ENCODE data around the gene RHBDL2.
A peak's percentile ranks its signal among the peaks of the same experiment; 100 is the strongest.
"Not testable (repeated sequence)": the region's sequence is repeated elsewhere in the genome, so short reads cannot be mapped to it uniquely, and the experiment has no call there.

RHBDL2 gene

DNA sequence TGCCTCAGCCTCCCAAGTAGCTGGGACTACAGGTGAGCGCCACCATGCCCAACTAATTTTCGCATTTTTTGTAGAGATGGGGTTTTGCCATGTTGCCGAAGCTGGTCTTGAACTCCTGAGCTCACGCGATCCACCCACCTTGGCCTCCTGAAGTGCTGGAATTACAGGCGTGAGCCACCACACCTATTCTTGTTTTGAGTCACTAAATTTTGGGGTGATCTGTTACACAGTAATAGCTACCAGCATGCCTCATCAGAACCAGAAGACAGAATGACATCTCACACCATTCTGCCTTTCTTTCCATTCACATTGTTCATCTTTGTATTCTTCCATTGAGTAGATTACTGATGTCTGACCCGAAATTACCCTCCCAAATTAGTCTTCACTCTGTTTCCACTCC is 9.1 kb downstream of the RHBDL2 start:
- DNase-seq = no peak

DNA sequence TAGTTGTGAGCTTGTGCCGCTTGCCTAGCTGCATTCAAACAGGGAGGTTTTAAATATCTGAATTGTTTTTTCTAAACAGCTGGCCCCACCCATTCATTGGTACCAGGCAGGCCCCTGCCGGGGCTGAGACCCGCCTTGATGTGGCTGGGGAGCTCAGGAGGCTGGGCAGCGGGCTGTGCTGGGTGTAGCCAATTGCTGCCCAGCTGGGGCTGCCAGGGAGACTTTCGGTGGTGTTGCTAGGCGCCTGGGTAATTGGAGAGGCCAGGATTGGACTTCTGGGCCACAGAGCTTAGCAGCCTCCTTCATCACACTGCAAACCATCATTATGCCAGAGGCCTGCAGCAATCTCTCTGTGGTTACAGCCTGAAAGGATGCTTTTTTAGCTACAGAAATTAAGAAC is 12.2 kb downstream of the RHBDL2 start:
- DNase-seq = no peak

DNA sequence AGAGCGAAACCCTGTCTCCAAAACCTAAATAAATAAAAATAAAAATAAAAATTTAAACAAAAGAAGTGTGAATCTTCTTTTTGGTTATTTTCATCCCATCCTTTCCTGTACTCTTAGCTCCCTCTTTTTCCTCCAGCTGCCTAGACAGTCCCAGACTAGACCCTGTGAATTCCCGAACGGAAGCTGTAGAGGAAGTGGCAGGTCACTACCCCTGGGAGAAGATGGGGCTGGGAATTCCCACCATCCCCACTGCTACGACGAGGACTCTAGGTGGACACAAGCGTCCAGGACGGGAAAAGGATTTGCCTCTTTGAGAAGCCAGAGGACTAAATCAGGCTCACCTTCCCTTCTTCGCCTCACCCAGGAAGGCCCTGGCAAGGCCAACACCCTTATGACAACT is 12.6 kb downstream of the RHBDL2 start:
- no peak for DNase-seq

DNA sequence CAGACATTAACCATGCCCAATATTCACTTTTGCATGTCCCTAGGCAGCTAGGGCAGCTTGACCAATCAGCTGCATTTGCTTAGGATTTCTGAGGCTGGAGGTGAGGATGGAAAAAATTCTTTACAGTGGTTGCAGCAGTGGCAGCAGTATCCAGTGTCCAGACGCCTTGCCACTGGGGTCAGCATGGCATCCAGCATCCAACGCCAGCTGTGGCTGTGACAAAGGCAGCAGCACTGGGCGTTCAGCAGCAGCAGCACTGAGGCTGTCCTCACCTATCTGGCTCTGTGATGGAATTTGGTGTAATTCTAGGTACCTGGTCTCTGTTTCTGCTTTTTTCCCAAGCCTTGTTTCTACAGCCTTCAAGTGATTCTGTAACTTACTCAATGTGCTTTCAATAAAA is 15.5 kb downstream of the RHBDL2 start:
- no peak for DNase-seq

DNA sequence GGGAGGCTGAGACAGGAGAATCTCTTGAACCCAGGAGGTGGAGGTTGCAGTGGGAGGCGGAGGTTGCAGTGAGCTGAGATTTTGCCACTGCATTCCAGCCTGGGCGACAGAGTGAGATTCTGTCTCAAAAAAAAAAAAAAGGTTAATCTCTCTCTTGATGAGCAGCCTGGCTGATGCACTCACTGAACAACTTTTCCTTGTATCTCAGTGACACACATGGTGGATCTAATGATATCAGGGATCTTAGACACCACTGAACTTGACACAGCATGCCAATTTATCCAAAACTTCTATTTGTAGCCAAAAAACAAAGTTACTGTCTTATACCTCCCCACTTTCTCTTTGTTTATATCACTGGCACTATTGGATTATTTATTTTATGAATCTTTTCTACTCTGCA is 16.2 kb downstream of the RHBDL2 start:
- no peak for DNase-seq

DNA sequence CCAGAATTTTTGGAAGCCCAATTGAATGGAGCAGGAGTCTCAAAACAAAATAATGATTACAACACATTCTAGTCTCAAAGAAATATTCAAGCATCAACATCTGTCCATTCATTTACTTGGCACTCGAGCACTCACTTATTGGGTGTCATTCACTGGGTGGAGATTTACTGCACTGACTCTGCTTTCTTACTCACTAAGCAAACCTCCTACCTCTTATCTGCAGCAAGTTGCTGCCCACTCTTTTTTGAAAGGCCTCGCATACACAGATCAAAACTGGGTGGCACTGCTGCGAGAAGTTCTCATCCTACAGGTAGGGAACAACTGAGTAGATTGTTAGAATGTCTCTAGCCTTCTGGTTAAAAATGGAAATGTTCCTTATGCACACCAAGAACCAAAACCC is 18.0 kb downstream of the RHBDL2 start:
- no peak for DNase-seq

DNA sequence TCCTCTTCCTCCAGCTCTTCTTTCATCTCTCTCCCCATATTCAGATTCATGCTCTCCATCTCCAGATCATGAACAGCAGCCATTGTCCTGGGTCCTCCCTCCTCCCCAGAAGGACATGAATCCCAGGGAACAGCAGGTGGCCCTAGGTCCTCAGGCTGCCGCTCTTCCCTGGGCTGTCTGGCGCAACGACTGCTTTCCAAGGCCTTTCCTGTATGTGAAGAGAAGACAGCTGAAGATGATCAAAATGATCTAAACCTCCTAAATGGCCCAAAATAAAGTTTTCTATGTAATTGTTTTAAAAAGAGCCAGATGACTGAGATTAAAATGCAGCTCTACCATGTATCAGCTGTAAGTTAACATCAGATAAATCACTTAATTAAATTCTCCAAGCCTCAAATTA is 22.5 kb downstream of the RHBDL2 start:
- DNase-seq = no peak

DNA sequence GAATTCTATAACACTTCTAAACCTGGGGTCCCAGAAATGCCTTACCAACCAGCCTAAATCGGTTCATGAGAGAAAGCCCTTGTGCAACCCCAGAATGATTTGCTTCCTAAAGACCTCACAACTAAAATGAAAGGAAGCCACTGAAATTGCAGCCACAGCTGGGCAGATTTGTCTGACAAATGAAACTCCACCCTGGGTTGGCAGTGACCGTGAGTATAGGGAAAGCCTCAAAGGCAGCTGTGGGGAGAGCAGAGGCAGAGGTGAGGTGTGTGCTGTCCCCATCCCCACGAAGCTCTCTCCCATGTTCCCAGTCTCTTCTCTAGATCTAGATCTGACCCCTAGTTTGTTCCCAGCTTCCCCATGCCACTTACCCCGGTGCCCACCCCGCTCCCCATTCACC is 23.1 kb downstream of the RHBDL2 start:
- DNase-seq = no peak

DNA sequence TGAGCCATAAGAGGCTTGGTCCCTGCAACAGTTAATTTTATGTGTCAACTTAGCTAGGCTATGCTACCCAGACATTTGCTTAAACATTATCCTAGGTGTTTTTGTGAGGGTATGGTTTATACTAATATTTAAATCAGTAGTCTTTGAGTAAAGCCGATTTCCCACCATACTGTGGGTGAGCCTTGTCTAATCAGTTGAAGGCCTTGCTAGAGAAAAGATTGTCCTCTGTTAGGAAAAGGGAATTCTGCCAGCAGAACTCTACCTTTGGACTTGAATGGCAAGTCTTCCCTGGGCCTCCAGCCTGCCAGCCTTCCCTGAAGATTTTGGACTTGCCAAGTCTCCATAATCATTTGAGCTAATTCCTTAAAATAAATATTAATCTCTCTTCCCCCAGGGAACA is 23.9 kb downstream of the RHBDL2 start:
- no peak for DNase-seq

DNA sequence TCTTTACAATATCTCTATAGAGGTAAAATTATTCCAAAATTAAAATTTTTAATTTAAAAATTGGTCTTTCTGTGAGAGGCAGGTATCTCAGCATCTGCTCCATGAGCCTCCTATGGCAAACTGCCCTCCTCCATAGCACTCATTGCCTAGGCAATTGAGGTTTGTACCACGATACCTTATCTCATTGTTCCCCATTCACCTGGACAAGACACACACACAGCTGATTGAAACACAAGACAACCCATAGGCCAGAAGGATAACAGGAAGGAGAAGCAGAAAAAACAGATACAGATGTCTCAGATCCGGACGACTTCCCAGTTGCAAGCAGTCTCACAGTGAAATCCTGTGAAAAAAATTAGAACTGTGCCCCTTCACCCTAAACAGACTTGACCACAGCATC is 24.3 kb downstream of the RHBDL2 start:
- DNase-seq = no peak

DNA sequence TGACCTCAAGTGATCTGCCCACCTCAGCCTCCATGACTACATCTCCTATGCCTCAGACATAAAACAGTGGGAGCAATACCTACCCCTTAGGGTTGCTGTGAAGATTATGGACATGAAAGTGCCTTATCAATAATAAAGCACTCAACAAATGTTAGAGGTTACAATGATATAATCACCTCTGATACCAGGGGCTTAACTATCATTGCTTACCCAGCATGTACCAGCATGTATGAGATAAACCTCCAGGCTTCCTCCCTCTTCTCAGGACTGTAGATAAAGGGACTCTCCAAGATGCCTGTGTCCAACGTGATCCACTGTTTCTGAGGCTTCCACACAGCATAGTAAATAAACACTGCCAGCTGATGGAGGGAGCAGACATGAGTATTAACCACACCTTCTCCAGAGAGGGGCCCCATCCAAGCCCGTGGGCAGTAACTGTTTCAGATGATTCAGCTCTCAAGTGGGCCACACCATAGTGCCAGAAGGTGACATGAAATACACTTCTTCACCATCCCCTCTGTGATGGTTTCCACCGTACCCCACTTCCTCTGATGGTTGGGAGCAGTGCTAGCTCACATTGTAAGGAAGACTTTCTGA is 26.2 kb downstream of the RHBDL2 start:
- DNase-seq = no peak

DNA sequence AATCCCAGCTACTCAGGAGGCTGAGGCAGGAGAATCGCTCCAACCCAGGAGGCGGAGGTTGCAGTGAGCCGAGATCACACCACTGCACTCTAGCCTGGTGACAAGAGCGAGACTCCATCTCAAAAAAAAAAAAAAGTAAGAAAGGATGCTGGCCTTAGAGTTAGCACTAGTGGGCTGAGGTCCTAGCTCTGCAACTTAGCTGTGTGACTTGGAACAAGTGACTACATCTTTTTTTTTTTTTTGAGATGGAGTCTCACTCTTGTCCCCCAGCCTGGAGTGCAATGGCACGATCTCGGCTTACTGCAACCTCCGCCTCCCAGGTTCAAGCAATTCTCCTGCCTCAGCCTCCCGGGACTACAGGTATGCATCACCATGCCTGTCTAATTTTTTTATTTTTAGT is 26.7 kb downstream of the RHBDL2 start:
- DNase-seq = not testable (repeated sequence)

DNA sequence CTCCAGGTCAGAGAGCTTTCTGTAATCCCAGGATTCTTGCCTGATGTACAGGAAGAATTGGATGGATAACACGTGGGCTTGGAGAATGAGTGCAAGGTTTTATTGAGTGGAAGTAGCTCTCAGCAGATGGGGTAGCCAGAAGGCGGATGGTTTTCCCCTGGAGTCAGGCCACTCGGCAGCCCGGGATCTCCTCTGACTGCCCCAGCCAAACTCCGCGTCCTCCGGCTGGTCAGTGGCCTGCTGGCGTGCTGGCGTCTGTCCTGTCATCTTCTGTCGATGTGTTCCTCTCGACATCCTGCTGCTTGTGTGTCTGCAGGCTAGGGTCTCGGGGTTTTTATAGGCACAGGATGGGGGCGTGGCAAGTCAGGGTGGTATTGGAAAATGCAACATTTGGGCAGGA is 32.8 kb downstream of the RHBDL2 start:
- DNase-seq = no peak

DNA sequence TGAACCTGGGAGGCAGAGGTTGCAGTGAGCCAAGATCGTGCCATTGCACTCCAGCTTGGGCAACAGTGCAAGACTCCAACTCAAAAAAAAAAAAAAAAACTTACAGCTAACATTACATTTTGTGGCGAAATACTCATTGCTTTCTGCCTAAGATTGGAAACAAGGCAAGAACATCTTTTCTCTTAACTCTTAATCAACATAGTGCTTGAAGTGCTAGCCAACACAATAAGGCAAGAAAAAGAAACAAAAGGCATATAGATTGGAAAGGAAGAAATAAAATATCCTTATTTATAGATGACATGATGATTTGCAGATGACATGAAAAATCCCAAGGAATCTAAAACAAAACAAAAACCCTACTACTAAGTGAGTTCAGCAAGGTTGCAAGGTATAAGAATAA is 35.6 kb downstream of the RHBDL2 start:
- no peak for DNase-seq

DNA sequence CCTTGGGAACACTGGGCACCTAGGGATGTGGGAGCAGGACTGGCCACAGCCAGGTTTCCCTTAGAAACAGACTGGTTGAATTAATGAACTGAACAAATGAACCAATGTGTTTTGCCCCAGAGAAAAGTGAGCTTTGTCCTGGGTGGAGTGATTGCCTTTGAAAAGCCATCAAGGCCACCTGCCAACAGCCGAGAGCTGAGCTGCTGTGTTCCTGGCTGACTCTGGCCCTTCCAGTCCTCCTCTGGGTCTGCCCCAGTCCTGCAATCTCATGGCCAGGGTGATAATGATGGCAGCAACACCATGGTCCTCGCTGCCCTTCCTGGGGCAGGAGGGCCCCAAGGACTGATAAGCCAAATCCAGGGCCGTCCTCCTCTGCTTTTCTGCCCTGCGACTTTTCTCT is 42.1 kb downstream of the RHBDL2 start:
- no peak for DNase-seq

DNA sequence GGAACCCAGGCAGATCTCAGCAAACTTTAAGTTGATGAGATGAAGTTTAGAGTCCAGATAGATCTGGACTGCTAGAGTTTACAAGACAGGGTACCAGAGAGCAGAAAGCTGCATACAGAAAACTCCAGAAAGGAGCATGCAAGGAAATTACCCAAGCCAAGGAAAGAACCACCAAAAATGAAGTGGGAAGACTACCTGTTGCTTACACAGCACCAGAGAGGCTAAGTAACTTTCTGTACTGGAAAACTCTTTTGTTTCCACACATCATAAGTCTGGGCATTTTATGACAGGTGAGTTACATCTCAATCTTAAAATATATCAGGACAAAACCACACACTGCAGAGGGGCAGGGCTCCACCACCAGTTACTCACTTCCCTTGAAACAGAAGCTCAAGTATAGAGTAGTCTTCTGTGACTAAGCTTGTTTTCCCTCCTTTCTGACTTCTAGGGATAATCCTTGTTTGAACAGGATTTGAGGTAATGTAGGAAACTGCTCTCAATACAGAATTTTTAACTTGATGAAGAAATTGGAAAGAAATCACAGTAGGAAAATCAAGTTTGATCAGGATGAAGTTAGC is 42.9 kb downstream of the RHBDL2 start:
- no peak for DNase-seq

DNA sequence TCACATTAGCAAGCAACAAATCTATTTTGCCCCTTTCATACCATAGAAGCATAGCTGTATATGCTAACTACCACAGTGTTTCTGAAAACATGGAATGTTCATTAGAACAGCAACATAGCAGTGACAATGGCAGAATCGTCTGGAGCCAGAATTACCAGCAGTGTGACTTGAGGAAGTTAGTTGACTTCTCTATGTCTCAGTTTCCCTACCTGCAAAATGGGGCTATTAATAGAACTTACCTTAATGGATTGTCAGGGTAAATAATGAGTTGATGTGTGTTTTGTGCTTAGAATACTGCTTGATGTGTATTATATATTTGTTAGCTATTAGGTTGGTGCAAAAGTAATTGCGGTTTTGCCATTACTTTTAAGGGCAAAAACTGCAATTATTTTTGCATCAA is 45.5 kb downstream of the RHBDL2 start:
- DNase-seq = no peak

DNA sequence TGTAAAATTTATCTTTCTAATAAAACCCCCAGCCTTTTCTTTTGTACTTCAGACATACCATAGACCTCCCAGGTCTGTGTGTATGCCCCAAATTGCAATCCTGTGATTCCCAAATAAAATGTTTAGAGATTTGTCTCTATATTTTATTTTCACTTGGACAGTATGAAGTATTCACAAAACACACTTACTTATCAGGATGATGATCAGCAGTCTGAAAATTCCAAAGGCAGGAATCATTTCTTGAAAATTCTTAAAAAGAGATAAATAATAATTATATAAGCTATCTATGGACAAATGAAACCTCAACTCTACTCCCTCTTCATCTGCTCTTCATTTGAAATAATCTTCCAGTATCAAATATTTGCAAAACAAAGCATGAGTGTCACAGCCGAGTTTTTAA is 48.7 kb downstream of the RHBDL2 start:
- no peak for DNase-seq

DNA sequence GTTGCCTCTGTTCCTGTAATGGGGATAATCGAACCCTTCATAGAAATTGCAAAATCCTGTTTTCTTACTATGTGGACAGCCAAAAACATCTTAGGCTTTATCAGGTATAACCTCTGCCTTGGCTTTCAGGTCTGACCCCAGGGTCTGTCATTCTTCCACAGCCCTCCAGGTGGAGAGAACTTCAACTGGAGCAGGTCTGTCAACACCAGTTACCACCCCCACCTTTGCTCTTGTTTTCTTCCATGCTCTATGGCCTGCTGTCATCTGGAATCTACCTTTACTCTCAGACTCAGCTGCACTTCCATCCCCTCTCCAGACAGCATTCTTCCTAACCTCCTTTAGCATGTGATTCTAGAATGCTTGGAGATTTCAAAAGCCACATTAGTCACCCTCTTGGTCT is 49.9 kb downstream of the RHBDL2 start:
- DNase-seq = peak; percentile 10

DNA sequence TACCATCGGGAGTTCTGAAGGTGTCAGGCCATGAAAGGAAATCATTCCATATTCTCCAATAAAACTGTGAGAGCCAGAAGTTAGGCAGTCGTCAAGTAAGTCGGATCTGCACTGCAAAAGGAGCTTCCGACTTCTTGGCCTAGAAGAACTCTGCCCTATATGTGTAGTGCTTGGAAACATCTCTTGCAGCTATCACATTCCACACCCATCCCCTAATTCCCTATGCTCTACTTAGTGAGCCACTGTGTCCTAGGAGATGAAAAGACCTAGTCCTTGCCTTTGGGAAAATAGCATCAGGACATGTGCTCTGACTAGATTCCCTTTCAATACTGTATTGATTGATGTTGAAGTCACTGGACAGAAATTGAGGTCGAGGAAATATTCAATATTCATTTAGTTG is 52.0 kb downstream of the RHBDL2 start:
- DNase-seq = no peak

DNA sequence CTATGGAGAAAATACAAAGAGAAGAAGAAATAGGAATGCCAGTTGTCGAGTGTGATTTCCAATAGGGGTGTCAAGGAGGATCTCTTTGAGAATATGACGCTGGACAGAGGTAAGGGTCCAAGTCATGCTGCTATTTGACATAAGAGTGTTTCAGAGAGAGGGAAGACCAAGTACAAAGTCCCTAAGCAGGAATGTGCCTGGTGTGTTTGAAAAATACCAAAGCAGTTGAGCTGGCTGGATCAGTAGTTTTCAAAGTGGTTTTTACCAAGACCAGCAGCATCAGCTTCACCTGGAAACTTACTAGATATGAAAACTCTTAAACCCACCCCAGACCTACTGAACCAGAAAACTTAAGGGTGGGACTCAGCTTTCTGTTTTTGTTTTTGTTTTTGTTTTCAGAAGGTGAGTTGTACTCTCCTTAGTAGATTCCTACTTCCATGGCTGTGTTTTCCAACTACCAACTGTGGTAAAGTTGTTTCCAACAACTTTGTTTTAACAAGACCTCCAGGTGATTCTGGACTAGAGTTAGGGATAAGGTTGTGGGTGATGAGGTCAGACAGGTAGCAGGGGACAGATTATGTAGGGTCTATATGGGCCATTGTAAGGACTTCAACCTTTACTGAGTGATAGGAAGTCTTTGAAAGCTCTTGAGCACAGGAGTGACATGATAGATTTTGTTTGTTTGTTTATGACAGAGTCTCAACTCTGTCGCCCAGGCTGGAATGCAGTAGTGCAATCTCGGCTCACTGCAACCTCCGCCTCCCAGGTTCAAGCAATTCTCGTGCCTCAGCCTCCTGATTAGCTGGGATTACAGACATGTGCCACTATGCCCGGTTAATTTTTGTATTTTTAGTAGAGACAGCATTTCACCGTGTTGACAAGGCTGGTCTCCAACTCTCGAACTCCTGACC is 53.0 kb downstream of the RHBDL2 start:
- no peak for DNase-seq

DNA sequence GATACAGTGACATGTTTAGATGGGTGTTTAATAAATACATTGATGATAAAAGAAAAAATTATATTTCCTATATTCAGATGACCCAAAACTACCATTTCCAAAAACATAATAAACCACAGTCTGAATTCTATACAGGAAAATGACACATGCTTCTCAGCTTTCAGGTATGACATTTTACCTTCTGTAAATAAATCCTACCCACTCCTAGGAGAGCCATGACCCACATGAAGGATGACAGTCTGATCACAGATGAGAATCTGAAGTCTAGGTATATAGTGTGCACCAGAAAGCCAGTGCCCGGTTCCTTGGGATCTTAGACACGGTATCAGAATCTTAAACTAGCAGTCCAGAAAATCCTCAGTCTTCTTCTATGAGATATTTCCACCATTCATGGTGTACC is 56.5 kb downstream of the RHBDL2 start:
- no peak for DNase-seq

DNA sequence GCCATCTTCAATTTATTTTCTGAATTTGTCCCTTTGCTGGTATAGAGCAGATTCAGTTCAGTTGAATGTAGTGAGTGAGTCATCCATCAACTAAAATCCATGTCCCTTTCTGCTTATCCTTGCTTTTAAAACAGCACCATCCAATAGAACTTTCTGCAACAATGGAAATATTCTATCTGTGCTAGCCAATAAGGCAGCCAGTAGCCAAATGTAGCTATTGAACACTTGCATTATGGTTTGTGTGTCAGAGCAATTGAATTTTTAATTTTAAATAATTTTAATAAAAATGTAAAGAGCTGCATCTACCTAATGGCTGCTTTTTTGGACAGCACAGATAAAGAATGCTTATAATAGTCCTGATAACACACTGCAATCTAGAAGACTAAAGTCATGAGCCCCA is 60.1 kb downstream of the RHBDL2 start, which contains the start of gene GJA9:
Gene GJA9 (minus strand): TSS at position 101 of the 400 bp plus-strand sequence. CDS start 5,489 bp downstream, outside the sequence.
- DNase-seq = no peak

DNA sequence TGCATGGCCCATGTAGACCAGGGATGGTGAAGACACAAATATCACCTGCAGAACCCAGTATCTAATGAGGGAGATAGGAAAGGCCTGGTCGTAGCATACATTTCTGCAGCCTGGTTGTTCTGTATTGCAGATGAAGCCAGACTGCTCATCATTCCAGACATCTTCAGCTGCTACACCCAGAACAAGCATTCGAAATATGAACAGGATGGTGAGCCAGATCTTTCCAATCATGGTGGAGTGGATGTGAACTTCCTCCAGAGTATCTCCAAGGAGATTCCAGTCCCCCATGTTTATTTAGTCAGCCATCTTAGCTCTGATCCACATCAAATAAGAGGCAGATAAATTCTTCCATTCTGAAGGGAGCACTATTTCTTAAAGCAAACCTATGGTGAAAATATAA is 65.8 kb downstream of the RHBDL2 start:
- DNase-seq = no peak
